KMS-11 (cell line): ENCODE data around the gene COL4A6.

Source experiments
- H2AFZ ChIP-seq: fragments of 200-600 bp; sonication (generic); 2 replicates; pipeline ENCODE4 v1.6.1; 2016; ENCODE audit warnings: antibody characterized with exemption, mixed run types, low read depth
- H3K27ac ChIP-seq: fragments of 200-600 bp; sonication (generic); 2 replicates; pipeline ENCODE4 v1.6.1; 2016; ENCODE audit warnings: mild to moderate bottlenecking, mixed run types
- H3K27me3 ChIP-seq: fragments of 200-600 bp; sonication (generic); 2 replicates; pipeline ENCODE4 v1.6.1; 2017; ENCODE audit warnings: mild to moderate bottlenecking, low read depth, mixed run types, moderate library complexity; ENCODE audit not compliant: insufficient read depth
- H3K36me3 ChIP-seq: fragments of 200-600 bp; sonication (generic); 2 replicates; pipeline ENCODE4 v1.6.1; 2017; ENCODE audit warnings: mild to moderate bottlenecking, mixed run types; ENCODE audit not compliant: insufficient read depth
- H3K4me1 ChIP-seq: fragments of 200-600 bp; sonication (generic); 2 replicates; pipeline ENCODE4 v1.6.1; 2016; ENCODE audit warnings: mild to moderate bottlenecking, low read depth, mixed run types; ENCODE audit not compliant: poor library complexity, severe bottlenecking
- H3K4me2 ChIP-seq: fragments of 200-600 bp; sonication (generic); 2 replicates; pipeline ENCODE4 v1.7.0; 2016; ENCODE audit warnings: mild to moderate bottlenecking, mixed run types
- H3K4me3 ChIP-seq: fragments of 200-600 bp; sonication (generic); IDR thresholded peaks from 2 replicates; pipeline ENCODE4 v1.6.1; 2017; ENCODE audit warnings: low read depth, low read length, mixed read lengths; ENCODE audit not compliant: insufficient read depth
- H3K79me2 ChIP-seq: fragments of 200-600 bp; sonication (generic); 2 replicates; pipeline ENCODE4 v1.6.1; 2016; ENCODE audit warnings: low read depth, mixed run types; ENCODE audit not compliant: insufficient read depth
- H3K9ac ChIP-seq: fragments of 200-600 bp; sonication (generic); 2 replicates; pipeline ENCODE4 v1.6.1; 2016; ENCODE audit warnings: mild to moderate bottlenecking, mixed run types
- H4K20me1 ChIP-seq: fragments of 200-600 bp; sonication (generic); 2 replicates; pipeline ENCODE4 v1.6.1; 2016; ENCODE audit warnings: mild to moderate bottlenecking, mixed run types; ENCODE audit not compliant: insufficient read depth
- CTCF ChIP-seq: fragments of 200-600 bp; sonication (generic); conservative IDR thresholded peaks from 2 replicates; pipeline ENCODE4 v1.6.1; 2017; ENCODE audit warnings: low read depth, mild to moderate bottlenecking, antibody characterized with exemption, low read length, moderate library complexity, mixed read lengths

Gene COL4A6

GRCh38 chrX:108312011-108312410 is 126.2 kb downstream of the COL4A6 start:
- TF ChIP-seq CTCF: no peak
- no peaks in the 10 kb centered on the region for H3K4me1 ChIP-seq
- no peak overlapping the region for H3K4me2 ChIP-seq
- H3K79me2 ChIP-seq: no peaks in the 10 kb centered on the region
- H4K20me1 ChIP-seq: no peaks in the 10 kb centered on the region
- no peak overlapping the region for H3K4me3 ChIP-seq
- no peak overlapping the region for H3K9ac ChIP-seq
- no peaks in the 10 kb centered on the region for H3K27me3 ChIP-seq
- H2AFZ ChIP-seq: no peak overlapping the region
- H3K27ac ChIP-seq: no peak overlapping the region
- no peaks in the 10 kb centered on the region for H3K36me3 ChIP-seq

GRCh38 chrX:108310506-108310905 is 127.7 kb downstream of the COL4A6 start:
- no peak overlapping the region for H3K4me3 ChIP-seq
- no peaks in the 10 kb centered on the region for H4K20me1 ChIP-seq
- no peaks in the 10 kb centered on the region for H3K27me3 ChIP-seq
- TF ChIP-seq CTCF: no peak
- H3K9ac ChIP-seq: no peak overlapping the region
- no peaks in the 10 kb centered on the region for H3K36me3 ChIP-seq
- H2AFZ ChIP-seq: no peak overlapping the region
- no peaks in the 10 kb centered on the region for H3K4me1 ChIP-seq
- no peak overlapping the region for H3K27ac ChIP-seq
- no peaks in the 10 kb centered on the region for H3K79me2 ChIP-seq
- H3K4me2 ChIP-seq: no peak overlapping the region

GRCh38 chrX:108309144-108309543 is 129.1 kb downstream of the COL4A6 start:
- Histone ChIP-seq H3K4me1 (no peaks in the 10 kb centered on the region), H4K20me1 (no peaks in the 10 kb centered on the region), H3K27ac (no peak overlapping the region), H3K9ac (no peak overlapping the region), H3K27me3 (no peaks in the 10 kb centered on the region), H3K4me3 (no peak overlapping the region), H3K36me3 (no peaks in the 10 kb centered on the region), H3K79me2 (no peaks in the 10 kb centered on the region), H2AFZ (no peak overlapping the region), H3K4me2 (no peak overlapping the region)
- no peak for TF ChIP-seq CTCF

GRCh38 chrX:108307132-108308085 is 130.8 kb downstream of the COL4A6 start:
- Histone ChIP-seq H3K9ac (no peak overlapping the region), H3K4me3 (no peak overlapping the region)

More at GRCh38 chrX:108307132-108308085, 130.8 kb downstream of the COL4A6 start:
- no peaks in the 10 kb centered on the region for H4K20me1 ChIP-seq
- no peaks in the 10 kb centered on the region for H3K79me2 ChIP-seq
- no peak overlapping the region for H3K4me2 ChIP-seq
- H3K36me3 ChIP-seq: no peaks in the 10 kb centered on the region
- no peak overlapping the region for H3K27ac ChIP-seq
- TF ChIP-seq CTCF: no peak
- no peak overlapping the region for H2AFZ ChIP-seq
- H3K27me3 ChIP-seq: no peaks in the 10 kb centered on the region
- no peaks in the 10 kb centered on the region for H3K4me1 ChIP-seq
